ENCODE measurements around the gene RIMBP2.

Gene RIMBP2

GRCh38 chr12:130626601-130627000 lies 89.5 kb downstream of the RIMBP2 start:
- H3K4me3 ChIP-seq (ENCODE audit: low read length), result no peak overlapping the region
- no peak for TF ChIP-seq CTCF (IDR thresholded peaks at IDR 0.05; ENCODE audit: insufficient read depth, low read depth, low read length, missing control alignments)
- no peak for DNase-seq (ENCODE audit: low read depth)

GRCh38 chr12:130625201-130625600 lies 90.9 kb downstream of the RIMBP2 start:
- no peak overlapping the region for H3K4me3 ChIP-seq (ENCODE audit: low read length)
- DNase-seq (ENCODE audit: low read depth), result no peak
- no peak for TF ChIP-seq CTCF (IDR thresholded peaks at IDR 0.05; ENCODE audit: insufficient read depth, low read depth, low read length, missing control alignments)

GRCh38 chr12:130622803-130623202 lies 93.3 kb downstream of the RIMBP2 start:
- no peak for DNase-seq (ENCODE audit: low read depth)
- no peak for TF ChIP-seq CTCF (IDR thresholded peaks at IDR 0.05; ENCODE audit: insufficient read depth, low read depth, low read length, missing control alignments)
- H3K4me3 ChIP-seq (ENCODE audit: low read length), result no peak overlapping the region

- H3K4me3 ChIP-seq (ENCODE audit: low read length), result no peak overlapping the region
- no peak for TF ChIP-seq CTCF (IDR thresholded peaks at IDR 0.05; ENCODE audit: insufficient read depth, low read depth, low read length, missing control alignments)
- no peak for DNase-seq (ENCODE audit: low read depth)
Measured at GRCh38 chr12:130621696-130622298, 94.3 kb downstream of the RIMBP2 start.

- no peak for TF ChIP-seq CTCF (IDR thresholded peaks at IDR 0.05; ENCODE audit: insufficient read depth, low read depth, low read length, missing control alignments)
- H3K4me3 ChIP-seq (ENCODE audit: low read length), result no peak overlapping the region
- no peak for DNase-seq (ENCODE audit: low read depth)
Measured at GRCh38 chr12:130620756-130621155, 95.3 kb downstream of the RIMBP2 start.

GRCh38 chr12:130620281-130620680 lies 95.8 kb downstream of the RIMBP2 start:
- no peak for TF ChIP-seq CTCF (IDR thresholded peaks at IDR 0.05; ENCODE audit: insufficient read depth, low read depth, low read length, missing control alignments)
- H3K4me3 ChIP-seq (ENCODE audit: low read length), result no peak overlapping the region

GRCh38 chr12:130619385-130620001 lies 96.6 kb downstream of the RIMBP2 start:
- no peak for TF ChIP-seq CTCF (IDR thresholded peaks at IDR 0.05; ENCODE audit: insufficient read depth, low read depth, low read length, missing control alignments)
- DNase-seq (ENCODE audit: low read depth), result no peak
- H3K4me3 ChIP-seq (ENCODE audit: low read length), result no peak overlapping the region

More at GRCh38 chr12:130620281-130620680, 95.8 kb downstream of the RIMBP2 start:
- no peak for DNase-seq (ENCODE audit: low read depth)

Measured in epithelial cell of esophagus (primary cell).